SK-N-MC (cell line): ENCODE data around the gene PLA2G1B.

ENCODE experiments used
- EZH2 ChIP-seq: fragments of 200-600 bp; sonication (generic); IDR thresholded peaks from one replicate; pipeline ENCODE4 v1.6.1; 2017; ENCODE audit warnings: antibody characterized with exemption
- FOXP2 ChIP-seq: optimal IDR thresholded peaks from 2 replicates; pipeline ENCODE3; 2011; ENCODE audit warnings: mild to moderate bottlenecking, moderate library complexity; ENCODE audit not compliant: insufficient read depth; ENCODE audit errors: extremely low read length, control extremely low read depth
- POLR2AphosphoS5 ChIP-seq: IDR thresholded peaks from 2 replicates; pipeline ENCODE4 v1.6.1; 2012; ENCODE audit warnings: mild to moderate bottlenecking, low read depth, low read length, borderline replicate concordance

DNA sequence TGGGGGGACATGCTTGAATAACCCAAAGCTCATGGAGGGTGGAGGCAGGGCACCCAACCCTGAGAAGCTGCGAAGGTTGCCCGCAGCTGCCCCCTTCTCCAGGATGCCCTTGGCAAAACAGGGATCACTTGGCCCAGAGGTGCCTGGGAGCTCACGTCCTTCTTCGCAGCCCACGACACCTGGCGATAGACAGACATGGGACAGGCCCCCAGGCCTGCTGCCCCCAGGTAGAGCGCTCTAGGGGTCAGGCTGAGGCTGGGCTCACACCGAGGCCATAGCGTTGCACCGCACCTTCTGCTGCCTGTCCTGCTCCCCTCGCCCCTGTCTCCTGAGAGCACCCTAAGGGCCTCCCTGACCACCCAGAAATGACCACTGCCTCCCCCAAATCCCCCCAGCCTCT is 20.2 kb upstream of the PLA2G1B start:
- TF ChIP-seq EZH2 = no peak
- no peak for TF ChIP-seq POLR2AphosphoS5
- TF ChIP-seq FOXP2 = no peak
